HG03521 (cell line): ENCODE results near the gene EMC8.

Experiments
- ATAC-seq: cut with Tn5 transposase; IDR thresholded peaks from one replicate; pipeline ENCODE4 v1.9.1; 2021; ENCODE audit warnings: mild to moderate bottlenecking, moderate library complexity; ENCODE audit not compliant: unreplicated experiment

EMC8 gene

GRCh38 chr16:85759136-85759535 lies 40.2 kb downstream of the EMC8 start:
- no peak for ATAC-seq

- no peak for ATAC-seq
Observed at GRCh38 chr16:85757341-85757822, 42.0 kb downstream of the EMC8 start.

GRCh38 chr16:85755929-85756768 lies 43.2 kb downstream of the EMC8 start:
- peak; percentile 38 for ATAC-seq

- no peak for ATAC-seq
Observed at GRCh38 chr16:85754413-85754812, 44.9 kb downstream of the EMC8 start.

- no peak for ATAC-seq
Observed at GRCh38 chr16:85753976-85754375, 45.4 kb downstream of the EMC8 start.

- ATAC-seq, result no peak
Observed at GRCh38 chr16:85753559-85753958, 45.8 kb downstream of the EMC8 start.

- ATAC-seq, result no peak
Observed at GRCh38 chr16:85752511-85753420, 46.6 kb downstream of the EMC8 start.

GRCh38 chr16:85751698-85752501 lies 47.4 kb downstream of the EMC8 start:
- no peak for ATAC-seq

- no peak for ATAC-seq
Observed at GRCh38 chr16:85750827-85751697, 48.3 kb downstream of the EMC8 start, which contains the start of gene C16orf74. TSS of gene C16orf74 (minus strand) at chr16:85751096. CDS start at chr16:85735217, 15,879 bp downstream.

- ATAC-seq, result no peak
Observed at GRCh38 chr16:85750146-85750826, 49.1 kb downstream of the EMC8 start.

- no peak for ATAC-seq
Observed at GRCh38 chr16:85749771-85750145, 49.6 kb downstream of the EMC8 start.

- ATAC-seq, result no peak
Observed at GRCh38 chr16:85746460-85747215, 52.7 kb downstream of the EMC8 start.

- no peak for ATAC-seq
Observed at GRCh38 chr16:85738923-85739715, 60.2 kb downstream of the EMC8 start.

GRCh38 chr16:85736921-85737320 lies 62.4 kb downstream of the EMC8 start:
- ATAC-seq, result no peak

GRCh38 chr16:85735946-85736345 lies 63.4 kb downstream of the EMC8 start:
- no peak for ATAC-seq

- ATAC-seq, result peak; percentile 60
Observed at GRCh38 chr16:85735225-85735635, 64.1 kb downstream of the EMC8 start.

- ATAC-seq, result no peak
Observed at GRCh38 chr16:85734311-85735017, 64.9 kb downstream of the EMC8 start.
